GM21423 (cell line): ENCODE measurements around the gene CPAMD8.
"Not testable (repeated sequence)": the region's sequence is repeated elsewhere in the genome, so short reads cannot be mapped to it uniquely, and the experiment has no call there.

ENCODE experiments used
- ATAC-seq: cut with Tn5 transposase; IDR thresholded peaks from one replicate; pipeline ENCODE4 v1.9.1; 2021; ENCODE audit warnings: mild to moderate bottlenecking, moderate library complexity; ENCODE audit not compliant: unreplicated experiment

The CPAMD8 gene

DNA sequence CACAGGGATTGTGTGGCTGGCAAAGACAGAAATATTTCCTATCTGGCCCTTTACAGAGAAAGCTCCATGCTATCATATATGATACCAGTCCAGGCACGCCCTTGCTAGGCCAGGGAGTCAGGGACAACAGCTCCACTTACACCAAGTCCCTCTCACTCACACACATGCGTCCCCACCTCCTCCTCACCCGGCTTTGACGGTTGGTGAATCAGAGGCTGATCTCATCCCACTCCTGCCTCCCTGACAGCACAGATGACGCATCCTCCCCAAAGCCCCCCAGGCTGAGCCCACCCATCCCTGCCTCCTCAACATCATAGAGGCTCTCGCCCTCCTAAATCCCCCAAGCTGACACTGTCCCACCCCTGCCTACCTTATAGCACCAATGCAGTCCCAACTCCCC, 75.1 kb downstream of the CPAMD8 start:
- no peak for ATAC-seq

DNA sequence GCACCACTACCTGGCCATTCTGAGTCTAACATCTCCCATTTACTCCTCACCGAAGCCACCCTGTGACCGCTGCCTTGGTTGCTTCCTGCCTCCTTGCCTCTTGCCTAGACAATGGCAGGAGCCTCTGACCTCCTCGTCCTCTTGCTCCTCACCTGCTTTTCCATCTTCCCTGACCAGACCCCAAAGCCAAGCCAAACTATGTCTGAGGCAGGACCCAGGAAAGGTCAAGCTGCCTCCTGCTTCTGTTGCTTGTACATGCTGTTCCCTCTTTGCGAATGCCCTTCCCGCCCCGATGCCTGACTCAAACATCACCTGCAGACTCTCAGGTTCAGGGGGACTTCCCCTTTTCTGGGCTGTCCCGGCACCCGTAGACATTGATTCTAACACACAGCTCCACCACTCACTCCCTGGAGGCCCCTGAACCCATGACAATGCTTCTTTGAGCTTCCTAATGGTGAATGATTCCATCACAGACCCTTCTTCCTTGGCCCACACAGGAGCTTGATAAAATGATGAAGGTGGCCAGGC, 77.0 kb downstream of the CPAMD8 start:
- ATAC-seq = no peak

DNA sequence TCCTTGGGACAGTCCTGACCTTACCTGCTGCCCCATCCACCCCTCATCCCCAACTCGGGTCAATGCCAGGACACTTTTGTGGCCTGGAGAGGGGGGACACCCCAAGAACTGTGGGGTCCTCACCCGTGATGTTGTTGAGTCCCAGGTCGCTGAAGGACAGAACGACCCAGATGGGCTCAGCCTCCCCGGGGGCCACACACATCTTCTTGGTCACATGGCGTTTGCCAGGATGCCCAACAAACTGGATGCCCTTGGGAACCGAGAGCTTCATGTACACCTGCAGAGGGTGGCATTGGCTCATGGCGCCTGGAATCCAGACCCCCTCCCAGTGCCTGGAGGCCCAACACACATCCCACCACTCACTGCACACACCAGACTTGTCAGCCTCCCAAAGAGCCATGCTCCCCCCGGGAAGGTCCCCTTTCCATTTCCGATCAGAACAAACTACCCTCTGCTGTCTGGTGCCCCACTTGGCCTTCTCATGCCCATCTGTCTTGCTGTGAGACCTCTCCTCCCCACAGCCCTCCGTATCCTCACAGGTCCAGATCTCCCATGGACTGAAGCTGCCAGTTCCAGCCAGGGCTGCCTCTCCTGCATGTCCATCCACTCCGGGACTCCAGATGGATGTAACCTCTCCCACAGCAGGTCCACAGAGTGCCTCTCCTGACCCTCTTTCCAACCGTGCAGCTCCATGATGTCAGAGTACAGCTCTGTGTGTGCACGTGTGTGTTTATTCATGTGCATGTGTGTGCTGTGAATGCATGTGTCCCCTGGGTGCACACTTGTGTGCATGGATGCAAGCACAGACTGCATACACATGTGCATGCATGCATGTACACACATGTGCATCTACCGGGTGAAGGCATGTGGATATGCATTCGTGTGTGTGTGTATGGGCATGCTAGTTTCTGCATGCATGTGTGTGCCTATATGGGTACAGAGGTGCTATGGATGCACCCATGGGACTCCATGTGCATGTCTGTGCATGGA, 79.4 kb downstream of the CPAMD8 start:
- no peak for ATAC-seq

DNA sequence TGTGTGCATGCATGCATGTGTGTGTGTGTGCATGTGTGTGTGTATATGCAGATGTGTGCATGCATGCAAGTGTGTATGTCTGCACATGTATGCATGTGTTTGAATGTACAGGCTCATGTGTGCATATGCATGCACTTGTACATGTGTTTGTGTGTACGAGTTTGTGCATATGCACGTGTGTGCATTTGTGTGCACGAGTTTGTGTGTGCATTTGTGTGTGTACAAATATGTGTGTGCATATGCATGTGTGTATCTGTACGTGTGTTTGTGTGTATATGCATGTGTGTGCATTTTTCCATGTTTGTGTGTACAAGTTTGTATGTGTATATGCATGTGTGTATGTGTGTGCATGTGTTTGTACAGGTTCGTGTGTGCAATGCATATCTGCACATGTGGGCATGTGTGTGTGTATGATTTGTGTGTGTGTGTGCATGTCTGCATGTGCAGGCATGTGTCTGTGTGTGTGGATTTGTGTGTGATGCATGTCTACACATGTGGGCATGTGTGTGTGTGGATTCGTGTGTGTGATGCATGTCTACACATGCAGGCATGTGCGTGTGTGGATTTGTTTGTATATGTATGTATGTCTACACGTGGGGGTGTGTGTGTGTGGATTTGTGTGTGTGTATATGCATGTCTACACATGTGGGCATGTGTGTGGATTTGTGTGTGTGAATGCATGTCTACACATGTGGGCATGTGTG, 80.7 kb downstream of the CPAMD8 start:
- no peak for ATAC-seq

- no peak for ATAC-seq
These were observed 81.3 kb downstream of the CPAMD8 start for GRCh38 chr19:16945364-16945714.

DNA sequence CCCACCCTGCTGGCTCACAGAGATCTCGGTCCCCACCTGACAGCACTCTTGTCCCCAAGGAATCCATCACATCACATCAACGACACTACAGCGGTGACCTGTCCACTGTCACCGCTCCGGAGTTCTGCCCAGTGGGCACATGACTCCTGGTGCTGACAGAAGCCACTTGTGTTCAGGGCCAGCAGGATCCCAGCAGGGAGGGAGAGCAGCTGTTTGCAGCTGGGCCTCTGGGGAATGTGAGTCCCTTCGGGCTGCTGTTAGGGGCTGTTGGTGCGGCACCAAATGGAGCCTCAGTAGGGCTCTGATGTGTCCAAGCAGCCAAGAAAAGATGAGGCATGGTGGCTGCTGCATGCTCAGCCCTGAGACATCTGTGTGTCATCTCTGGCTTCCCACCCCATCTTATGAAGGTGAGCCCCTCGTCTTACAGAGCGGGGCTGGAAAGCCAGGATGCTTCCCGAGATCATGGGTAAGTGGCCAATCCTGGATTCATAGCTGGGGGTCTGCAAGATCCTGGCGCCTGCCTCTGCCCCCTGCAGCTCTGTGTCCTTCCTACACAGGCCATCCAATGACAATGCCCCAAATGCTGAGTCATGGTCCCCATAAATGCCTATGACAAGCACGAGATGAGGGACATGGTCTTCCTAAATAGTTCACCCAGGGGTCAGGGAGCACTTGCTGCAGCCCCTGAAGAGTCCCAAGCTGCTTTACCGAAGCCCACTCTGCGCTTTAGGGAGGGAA, 81.8 kb downstream of the CPAMD8 start:
- no peak for ATAC-seq

GRCh38 chr19:16943942-16944625, 82.5 kb downstream of the CPAMD8 start:
- no peak for ATAC-seq

DNA sequence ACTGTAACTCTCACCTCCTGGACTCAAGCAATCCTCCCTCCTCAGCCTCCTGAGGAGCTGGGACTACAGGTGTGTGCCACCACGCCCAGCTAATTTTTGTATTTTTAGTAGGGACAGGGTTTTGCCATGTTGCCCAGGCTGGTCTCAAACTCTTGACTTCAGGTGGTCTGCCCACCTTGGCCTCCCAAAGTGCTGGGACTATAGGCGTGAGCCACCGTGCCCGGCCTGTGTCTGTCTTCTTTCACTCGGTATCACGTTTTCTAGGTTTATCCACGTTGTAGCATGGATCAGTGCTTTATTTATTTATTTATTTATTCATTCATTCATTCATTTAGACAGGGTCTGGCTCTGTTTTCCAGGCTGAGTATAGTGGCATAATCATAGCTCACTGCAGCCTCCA, 83.5 kb downstream of the CPAMD8 start:
- ATAC-seq = not testable (repeated sequence)

DNA sequence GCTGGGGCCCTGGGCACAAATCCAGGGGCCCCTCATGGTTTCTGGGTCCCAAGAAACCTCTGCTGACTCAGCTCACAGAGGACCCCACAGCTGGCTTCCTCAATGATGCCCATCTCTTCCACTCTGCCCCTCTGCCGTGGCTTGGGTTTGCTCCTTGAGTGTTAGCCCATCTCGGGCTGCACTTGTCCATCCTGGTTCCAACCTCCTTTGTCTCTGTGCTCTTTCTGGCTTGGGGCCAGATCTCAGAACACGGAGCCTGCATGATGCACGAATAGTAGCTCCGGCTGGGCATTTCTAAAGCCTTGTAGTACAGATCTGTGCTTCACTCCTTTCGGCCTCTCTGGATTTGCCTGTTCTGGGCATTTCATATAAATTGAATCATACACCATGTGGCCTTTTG, 84.0 kb downstream of the CPAMD8 start:
- ATAC-seq = no peak

GRCh38 chr19:16940626-16941025, 86.0 kb downstream of the CPAMD8 start:
- no peak for ATAC-seq

GRCh38 chr19:16940063-16940462, 86.5 kb downstream of the CPAMD8 start:
- ATAC-seq = not testable (repeated sequence)

DNA sequence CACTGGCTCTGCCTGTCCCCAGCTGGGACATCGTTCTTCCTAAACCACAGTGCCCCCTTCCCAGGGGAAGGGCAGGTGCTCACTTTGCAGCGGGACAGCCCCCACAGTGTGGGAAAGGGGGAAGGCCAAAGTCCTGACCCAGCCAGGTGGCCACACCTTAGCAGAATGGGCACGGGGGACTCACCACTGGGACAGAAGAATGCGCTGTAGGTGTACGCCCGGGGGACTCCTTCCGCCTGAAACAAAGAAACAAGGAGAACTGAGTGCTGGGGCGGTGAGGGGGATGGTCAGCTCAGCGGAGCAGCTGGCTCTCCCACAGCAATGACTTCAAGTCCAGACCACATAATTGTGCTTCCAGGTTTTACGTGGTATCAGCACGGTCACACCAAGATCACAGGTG, 88.4 kb downstream of the CPAMD8 start:
- no peak for ATAC-seq

- not testable (repeated sequence) for ATAC-seq
These were observed 88.8 kb downstream of the CPAMD8 start for GRCh38 chr19:16937796-16938195.

DNA sequence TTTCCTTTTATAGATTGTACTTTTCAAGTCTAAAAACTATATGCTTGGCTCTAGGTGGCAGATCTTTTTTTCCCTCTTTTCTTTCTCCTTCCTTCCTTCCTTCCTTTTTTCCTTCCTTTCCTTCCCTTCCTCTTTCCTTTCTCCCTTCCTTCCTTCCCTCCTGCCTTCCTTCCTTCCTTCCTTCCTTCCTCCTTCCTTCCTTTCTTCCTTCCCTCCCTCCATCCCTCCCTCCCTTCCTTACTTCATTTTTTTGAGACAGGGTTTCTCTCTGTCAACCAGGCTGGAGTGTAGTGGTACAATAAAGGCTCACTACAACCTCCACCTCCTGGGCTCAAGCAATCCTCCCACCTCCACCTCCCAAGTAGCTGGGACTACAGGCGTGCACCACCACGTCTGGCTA, 89.7 kb downstream of the CPAMD8 start:
- ATAC-seq = no peak

- ATAC-seq = no peak
These were observed 92.1 kb downstream of the CPAMD8 start for GRCh38 chr19:16934489-16934888.

GRCh38 chr19:16931306-16931705, 95.3 kb downstream of the CPAMD8 start:
- no peak for ATAC-seq

DNA sequence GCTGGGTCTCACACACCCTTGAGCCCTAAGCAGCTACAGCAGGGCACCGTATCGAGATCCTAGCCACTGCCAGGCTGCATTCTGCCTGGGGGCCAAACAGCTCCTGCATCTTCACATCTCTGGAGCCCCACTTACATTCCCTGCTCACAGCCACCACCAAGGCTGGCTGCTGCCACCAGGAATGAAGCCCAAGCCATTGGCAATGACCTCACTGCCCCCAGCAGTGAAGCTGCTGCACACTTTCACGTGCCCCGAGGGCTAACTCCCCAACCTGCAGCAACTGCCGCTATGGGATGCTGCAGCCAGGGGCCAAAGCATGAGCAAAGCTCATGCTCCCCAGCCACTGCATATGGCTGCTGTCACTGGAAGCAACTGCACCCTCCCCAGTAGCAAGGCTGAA, 95.9 kb downstream of the CPAMD8 start:
- no peak for ATAC-seq

DNA sequence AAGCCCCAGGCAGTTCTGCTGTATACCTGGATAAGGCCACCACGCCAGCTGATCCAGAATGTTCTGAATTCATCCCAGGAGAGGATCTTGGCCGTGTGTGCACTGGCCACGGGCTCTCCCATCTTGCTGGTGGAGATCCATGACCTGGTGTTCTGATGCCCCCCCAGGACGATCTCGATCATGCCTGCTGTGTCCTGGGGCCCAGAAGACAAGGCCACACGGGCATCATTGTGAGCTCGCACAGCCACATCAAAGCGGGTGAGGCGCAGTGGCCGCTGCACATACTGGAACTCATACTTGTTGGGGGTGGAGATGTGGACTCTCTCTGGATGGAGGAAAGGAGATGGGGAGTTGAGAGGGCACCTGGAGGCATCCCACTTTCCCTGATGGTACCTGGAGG, 97.7 kb downstream of the CPAMD8 start:
- no peak for ATAC-seq

DNA sequence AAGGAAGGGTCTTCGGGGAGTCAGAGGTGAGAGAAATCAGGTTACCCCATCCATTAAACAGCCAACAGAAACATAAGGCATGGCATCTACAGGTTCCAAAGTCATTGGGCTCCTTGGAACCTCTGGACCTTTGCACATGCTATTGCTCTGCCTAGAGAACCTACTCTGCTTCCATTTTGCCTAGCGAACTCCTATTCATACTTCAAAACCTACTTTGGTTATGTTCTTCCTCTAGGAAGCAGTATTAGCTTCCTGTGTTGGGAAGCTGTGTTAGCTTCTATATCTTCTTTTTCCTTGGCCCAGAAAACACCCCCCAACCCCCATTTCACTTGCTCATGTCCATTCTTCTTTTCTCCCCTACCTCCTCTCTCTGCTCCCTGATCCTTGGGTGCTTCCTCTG, 98.3 kb downstream of the CPAMD8 start:
- ATAC-seq = no peak

GRCh38 chr19:16927883-16928282, 98.7 kb downstream of the CPAMD8 start:
- ATAC-seq = no peak

DNA sequence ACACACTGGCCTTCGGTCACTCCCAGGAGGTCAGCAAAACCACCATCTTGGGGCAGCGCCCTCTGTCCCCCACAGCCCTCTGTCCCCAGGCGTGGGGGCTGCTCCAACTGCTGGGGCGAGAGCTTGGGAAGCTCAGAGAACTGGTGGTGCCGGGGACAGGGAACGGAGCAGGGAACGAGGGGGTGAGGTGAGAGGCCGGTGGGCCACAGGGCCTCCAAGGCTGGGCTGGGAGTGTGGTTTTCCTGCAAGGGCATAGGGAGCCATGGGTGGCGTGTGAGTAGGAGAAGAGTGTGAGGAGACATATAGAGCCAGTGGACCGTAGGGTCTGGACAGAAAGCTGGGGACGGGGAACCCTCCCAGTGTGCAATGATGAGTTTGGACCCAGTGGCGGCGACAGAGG, 103.7 kb downstream of the CPAMD8 start:
- no peak for ATAC-seq
